Transverse colon (tissue), 3 donors: ENCODE measurements around the gene SLC4A4.

ENCODE experiments used
- POLR2A ChIP-seq: fragments of 450-650 bp; IDR thresholded peaks from one replicate; pipeline ENCODE4 v1.6.1; 2016; ENCODE audit warnings: antibody characterized with exemption, mild to moderate bottlenecking, moderate library complexity
- POLR2AphosphoS5 ChIP-seq, 3 donors: sonication (generic); formaldehyde crosslinking; IDR thresholded peaks; one replicate each; pipeline ENCODE4 v1.6.1; 2016; ENCODE audit warnings: antibody characterized with exemption in 3 of 3

DNA sequence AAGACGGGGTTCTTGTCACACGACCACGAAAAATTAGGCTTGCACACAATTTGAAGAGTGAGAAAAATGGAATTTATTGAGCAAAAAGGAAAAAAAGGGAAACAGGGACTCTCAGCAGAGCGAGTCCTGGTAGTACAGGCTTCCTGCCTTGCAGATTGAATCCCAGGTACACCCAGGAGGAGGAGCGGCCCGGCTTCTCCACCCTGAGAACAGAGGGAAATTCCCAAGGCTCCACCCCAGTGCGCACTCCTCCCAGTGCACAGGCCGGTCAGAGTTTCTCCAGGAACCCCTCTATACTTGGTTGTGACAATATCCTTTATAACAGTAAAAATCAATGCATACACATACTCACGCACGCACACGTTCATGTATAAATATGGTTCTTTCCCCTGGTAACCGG lies 22.0 kb downstream of the SLC4A4 start:
- TF ChIP-seq POLR2A = no peak
- no peak for TF ChIP-seq POLR2AphosphoS5 (IDR thresholded peaks at IDR 0.05)
